IMR-90 (cell line): ENCODE data around the gene MRTFB.

Experiments
- MAZ ChIP-seq: IDR thresholded peaks from 2 replicates; pipeline ENCODE4 v1.6.1; 2012; ENCODE audit warnings: low read depth, mild to moderate bottlenecking, low read length, improper control_type of control experiment, moderate library complexity, borderline replicate concordance
- TF ChIP-seq, protein P1 (sequence below): conservative IDR thresholded peaks from 2 replicates; pipeline ENCODE4 v1.5.1; 2012; ENCODE audit warnings: mild to moderate bottlenecking, low read depth, low read length, improper control_type of control experiment

DNA sequence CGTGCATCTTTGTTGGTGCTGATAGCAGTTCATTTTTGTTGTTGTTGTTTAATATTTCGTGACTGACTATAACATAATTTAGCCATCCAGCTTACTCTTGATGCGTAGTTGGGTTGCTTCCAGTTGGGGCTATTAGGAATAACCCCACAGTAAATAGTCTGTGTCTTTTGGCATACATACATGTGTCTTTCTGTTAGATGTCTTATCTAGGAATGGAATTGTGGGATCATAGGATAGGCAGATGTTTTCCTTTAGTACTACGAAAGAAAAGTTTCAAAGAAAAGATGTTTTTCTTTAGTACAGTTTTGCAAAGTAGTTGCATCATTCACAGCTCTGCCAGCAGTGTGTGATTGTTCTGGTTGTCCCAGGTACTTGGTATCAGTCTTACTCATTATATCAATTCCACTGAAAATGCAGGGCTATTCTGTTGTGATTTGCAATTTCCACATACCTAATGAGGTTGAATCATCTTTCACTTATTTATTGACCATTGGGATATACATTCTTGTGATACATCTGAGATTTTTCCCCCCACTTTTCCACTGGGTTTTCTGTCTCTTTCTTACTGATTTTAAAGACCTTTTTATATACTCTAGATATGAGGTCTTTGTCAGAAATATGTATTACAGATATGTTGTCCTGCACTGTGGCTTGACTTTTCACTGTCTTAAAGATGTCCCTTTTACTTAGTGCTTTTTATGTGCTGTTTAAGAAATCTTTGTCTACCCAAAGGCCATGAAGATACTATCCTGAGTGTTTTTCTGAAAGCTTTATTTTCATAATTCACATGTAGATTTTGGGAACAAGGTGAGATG lies 173.3 kb downstream of the MRTFB start:
- TF ChIP-seq MAZ = no peak
- TF ChIP-seq, protein P1, sequence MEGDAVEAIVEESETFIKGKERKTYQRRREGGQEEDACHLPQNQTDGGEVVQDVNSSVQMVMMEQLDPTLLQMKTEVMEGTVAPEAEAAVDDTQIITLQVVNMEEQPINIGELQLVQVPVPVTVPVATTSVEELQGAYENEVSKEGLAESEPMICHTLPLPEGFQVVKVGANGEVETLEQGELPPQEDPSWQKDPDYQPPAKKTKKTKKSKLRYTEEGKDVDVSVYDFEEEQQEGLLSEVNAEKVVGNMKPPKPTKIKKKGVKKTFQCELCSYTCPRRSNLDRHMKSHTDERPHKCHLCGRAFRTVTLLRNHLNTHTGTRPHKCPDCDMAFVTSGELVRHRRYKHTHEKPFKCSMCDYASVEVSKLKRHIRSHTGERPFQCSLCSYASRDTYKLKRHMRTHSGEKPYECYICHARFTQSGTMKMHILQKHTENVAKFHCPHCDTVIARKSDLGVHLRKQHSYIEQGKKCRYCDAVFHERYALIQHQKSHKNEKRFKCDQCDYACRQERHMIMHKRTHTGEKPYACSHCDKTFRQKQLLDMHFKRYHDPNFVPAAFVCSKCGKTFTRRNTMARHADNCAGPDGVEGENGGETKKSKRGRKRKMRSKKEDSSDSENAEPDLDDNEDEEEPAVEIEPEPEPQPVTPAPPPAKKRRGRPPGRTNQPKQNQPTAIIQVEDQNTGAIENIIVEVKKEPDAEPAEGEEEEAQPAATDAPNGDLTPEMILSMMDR = no peak
